IPS DF 19.7 (cell line): ENCODE data around the gene NT5C1B.

Experiments
- DNase-seq: peaks from one replicate; pipeline ENCODE4 v3.0.0-alpha.2; 2013; ENCODE audit warnings: low read depth, low spot score

NT5C1B gene

GRCh38 chr2:18599509-18600254, 10.3 kb upstream of the NT5C1B start:
- DNase-seq: no peak

- DNase-seq: no peak
These were observed 9.6 kb upstream of the NT5C1B start for GRCh38 chr2:18598848-18599484.

DNA sequence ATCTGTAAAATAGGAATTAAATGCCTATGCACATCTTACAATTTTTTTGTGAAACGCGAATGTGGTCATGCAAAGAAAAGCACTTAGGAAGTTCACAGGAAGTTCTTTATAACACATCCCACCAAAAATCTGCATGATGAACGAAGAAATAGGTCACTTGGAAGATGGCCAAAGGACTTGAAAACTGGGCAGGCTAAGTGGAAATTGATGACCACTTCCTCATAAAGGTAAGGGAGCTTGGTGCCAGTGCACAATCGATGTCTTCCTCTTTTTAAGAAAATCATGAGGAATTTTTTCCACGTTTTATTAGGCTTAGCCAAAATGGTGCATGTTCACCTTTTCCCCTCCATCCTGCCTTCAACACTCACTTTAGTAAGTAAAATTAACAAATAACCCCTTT, 8.2 kb upstream of the NT5C1B start:
- DNase-seq: no peak

DNA sequence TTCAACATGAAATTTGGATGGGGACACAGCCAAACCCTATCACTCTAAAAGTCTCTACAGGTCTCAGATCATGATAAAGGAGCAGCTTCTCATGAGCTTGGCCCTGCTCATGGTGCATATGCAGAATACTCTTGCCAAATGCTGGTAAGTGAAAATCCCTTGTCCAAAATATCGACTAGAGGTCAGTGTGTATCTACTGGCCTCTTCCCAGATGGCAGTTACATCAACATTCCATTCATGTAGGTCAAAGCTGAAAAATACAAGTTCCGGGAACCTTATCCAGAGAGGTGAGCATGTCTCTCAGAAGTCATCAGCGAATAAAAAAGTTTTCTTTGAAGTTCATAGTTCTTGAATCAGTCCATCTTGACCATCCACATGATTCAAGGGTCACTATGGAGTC, 7.6 kb upstream of the NT5C1B start:
- no peak for DNase-seq

DNA sequence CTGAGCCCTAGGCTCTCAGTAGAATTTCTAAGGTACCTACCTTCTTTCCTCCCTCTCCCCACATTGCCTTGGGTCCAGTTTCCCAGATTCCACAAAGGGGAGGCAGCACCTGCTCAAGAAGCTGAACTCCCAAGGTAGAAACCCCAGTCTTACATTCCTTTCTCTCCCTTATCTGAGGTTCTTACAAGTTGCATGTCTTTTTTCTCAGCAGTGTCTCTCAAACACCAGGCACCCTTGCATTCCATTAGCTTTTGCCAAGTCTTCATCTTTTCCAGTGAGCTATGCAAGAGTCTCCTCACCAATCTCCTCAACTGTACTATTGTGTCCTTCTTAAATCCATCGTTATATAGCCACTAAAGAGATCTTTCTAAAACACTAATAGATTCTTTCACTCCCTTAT, 4.1 kb upstream of the NT5C1B start:
- no peak for DNase-seq

DNA sequence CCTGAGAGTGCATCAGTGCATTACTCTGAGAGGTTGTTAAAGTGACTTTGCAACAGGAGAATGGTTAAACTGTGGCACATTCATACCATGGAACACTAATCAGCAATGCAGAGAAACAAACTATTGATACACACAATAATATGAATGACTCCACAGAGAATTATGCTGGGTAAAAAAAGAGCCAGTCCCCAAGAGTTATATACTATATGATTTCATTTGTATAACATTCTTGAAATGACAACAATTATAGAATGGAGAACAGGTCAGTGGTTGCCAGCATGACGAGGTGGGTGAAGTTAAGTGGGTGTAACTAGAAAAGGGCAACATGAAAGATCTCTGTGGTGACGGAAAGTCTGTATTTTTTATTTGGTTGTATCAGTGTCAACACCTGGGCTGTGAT, 3.0 kb upstream of the NT5C1B start:
- no peak for DNase-seq

DNA sequence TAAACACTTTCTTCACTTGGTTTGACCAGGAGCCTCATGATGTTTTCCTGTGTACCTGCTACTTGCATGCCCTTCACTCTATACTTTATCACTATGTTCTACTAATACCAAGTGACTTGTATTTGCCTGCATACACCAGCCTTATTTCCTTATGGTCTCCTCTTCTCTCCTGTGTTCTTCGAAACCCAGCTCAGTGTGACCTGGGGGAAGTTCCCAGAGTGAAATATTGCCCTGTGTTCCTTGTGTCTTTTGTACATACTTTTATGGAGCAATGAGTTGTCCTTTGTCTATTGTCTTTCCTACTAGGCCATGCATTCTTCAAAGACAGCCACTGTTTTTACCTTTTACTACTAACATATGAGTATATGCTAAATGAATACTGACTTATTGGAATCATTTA, 567 bp downstream of the NT5C1B start:
- DNase-seq: no peak

DNA sequence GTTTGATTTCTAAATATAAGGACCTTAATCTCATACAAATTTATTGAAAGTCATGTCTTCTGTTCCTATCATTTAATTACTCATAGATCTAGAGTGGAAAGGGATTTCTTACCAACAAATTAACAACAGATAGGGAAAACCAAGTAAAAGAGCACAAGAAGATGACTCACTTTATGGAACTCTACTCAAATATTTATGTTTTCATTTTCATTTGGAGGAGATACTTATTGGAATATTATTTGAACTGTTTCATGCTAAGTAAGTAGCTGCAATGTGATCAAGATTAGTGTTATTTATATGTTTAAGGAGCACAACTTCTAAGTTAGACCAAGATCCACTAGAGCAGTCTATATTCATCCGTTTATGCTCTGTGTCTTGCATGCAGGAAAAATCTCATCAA, 1.3 kb downstream of the NT5C1B start:
- DNase-seq: no peak

DNA sequence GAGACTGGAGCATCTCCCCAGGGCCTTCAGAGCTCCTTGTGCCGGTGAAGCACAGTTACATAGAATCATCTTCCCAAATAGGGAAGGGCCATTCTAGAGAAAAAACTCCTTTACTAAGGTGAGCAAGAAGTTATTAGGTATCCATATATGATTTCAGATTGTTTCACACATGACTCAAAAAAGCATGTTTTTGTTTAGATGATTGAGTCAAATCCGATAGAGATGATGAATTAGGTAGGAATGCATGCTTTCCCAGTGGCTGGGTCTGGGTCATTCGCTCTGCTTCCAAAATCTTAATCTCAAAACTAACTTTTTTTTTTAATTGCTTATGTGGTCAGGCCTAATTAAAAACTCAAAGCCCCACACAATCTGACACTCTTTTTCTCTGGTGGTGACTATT, 3.8 kb downstream of the NT5C1B start:
- DNase-seq: no peak

DNA sequence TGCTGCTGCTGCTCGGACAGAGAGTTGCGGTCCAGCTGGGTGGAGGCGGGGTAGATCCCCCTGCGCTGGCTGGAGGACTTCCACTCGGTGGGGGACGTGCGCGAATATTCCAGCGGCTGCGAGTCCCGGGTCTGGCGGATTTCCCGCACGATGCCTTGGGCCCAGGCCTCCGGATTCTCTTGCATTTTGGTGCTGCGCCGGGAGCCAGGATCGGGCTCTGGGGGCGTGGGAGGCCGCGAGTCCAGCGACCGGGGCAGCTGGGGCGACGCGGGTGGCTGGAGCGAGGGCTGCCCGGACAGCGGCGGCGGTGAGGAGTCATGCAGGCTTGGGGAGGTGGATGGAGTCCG, 4.8 kb downstream of the NT5C1B start:
- DNase-seq: no peak

DNA sequence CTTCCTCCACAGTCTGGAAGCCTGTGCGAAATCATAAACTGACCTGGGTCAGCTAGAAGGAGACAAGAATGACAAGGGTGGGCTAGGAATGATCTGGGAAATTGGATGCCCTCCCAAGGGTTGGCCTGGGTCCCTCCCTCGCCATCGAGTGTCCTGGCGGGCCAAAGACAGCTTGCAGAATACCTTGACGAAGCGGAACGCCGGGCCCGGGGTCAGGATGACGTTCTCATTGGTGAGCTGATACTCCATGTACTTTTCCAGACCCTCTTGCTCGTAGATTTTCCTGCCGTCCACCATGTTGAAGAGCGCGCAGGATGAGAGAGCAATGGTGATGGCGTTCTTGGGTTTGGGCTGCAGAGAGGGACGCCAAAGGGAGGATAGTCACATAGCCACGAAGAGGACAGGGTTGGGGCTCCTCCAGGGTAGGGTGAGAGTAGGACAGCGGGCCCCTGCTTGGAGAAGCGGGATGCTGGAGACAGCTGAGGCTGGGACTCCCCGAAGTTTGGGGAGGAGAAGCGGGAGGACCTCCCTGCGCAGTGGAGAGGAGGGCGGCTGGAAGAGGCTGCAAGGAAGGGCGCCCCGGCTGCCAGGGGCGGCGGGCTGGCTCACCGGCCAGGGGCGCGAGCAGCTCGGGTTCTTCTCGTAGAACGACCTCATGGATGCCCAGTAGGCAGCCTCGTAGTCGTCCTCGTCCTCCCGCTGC, 5.3 kb downstream of the NT5C1B start:
- no peak for DNase-seq

- DNase-seq: no peak
These were observed 8.8 kb downstream of the NT5C1B start for GRCh38 chr2:18580606-18581005.

- no peak for DNase-seq
These were observed 11.3 kb downstream of the NT5C1B start for GRCh38 chr2:18578033-18578432.

- no peak for DNase-seq
These were observed 23.1 kb downstream of the NT5C1B start for GRCh38 chr2:18566145-18566769.

DNA sequence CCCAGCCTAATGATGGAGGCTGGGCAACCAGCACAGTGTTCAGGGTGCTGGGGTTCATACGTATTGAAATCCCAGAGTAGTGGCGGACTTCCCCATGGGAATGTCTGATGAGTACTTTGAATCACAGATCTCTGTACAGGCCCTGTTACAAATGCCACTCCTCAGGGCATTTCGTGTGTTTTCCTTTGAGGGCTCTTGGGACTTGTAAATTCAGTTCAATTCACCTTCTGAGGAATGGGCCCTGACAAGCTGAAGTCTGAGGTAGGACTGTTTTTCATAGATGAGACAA, 28.6 kb downstream of the NT5C1B start:
- no peak for DNase-seq

DNA sequence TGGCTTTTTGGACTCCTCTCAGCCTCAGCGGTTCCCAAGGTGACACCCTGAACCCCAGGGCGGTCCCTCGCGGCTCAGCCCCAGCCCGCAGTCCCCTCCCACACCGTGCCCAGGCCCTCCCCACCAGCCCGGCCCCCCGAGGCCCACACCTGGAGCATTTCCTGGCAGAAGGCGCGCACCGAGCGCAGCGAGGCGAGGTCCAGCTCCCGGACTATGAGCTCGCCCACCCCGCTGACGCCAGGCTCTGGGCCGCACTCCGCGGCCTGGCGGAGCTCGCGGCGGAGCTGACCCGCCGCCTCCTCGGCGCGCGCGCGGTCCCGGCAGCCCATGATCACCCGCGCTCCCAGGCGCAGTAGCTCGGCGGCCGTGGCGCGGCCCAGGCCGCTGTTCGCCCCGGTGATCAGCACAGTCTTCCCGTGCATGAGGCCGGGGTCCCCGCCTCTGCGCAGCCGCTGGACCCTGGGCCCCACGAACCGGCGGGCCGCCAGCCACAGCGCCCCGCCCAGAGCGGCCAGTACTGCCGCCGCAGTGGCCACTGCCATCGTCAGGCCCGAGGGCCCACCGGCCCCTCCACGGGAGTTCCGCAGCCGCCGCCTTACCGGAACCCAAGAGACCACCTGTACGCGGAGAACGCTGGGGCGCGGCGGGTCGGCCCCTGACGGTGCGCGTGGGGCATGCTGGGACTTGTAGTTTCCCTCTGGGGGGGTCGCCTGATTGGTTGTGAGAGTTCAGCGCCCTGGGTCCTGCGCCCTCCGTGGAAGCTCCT, 29.2 kb downstream of the NT5C1B start, which contains the start of gene RDH14:
Gene RDH14, minus strand, starts transcription at position 623 of the 766 bp plus-strand sequence. Its CDS starts 81 bp downstream, at position 542.
- peak; percentile 81 for DNase-seq

DNA sequence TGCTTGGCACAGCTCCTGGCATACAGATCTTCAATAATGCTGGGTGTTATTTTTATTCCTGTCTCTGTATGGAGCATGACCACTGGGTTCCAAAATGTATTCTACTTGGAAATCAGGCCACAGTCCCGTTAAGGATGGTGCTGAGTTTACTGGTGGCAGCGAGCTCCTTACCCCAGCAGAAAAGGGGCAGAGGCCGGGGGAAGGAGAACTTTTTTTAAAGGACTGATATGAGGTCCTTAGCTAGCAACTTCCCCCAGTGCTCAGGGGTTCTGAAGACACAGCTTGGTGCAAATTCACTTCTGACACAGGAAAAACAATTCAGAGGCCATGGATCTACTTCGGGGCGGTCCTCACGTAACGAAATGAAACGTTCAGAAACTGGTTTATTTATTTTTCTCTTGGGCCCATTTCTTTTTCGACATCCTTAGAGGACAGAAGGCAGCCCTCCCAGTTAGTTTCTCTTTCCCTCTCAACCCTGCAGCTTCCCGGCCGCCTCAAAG, 29.8 kb downstream of the NT5C1B start:
- no peak for DNase-seq

DNA sequence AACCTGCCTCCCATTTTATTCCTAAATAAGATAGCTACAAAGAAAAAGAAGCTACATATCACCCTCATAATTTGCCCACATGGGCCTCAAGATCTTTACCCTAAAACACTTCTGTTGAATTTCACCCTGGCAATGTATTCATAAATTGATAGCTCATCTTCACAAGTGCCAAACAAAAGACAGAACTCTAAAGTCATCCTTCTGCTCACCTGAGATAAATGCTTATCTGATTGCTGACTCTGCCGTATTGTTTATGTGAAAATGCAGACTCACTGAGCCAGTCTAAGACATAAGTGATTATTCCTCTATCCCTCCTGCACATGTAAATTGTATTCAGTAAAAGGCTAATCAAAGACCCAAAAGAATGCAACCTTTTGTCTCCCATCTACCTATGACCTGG, 30.9 kb downstream of the NT5C1B start:
- no peak for DNase-seq

- no peak for DNase-seq
These were observed 32.2 kb downstream of the NT5C1B start for GRCh38 chr2:18557121-18557520.

GRCh38 chr2:18552351-18553077, 36.9 kb downstream of the NT5C1B start:
- no peak for DNase-seq

GRCh38 chr2:18551623-18552022, 37.7 kb downstream of the NT5C1B start:
- no peak for DNase-seq
